RWPE1 (cell line): Measurements from ENCODE around the gene AFTPH.

Experiments used
- CTCF ChIA-PET: fragments of 350-600 bp; sonication (Branson Sonifier 250); formaldehyde crosslinking; extraction: SDS; loops from one replicate; lab custom pipeline; 2021; lab: Yijun Ruan, JAX
- POLR2A ChIA-PET: fragments of 400-600 bp; formaldehyde crosslinking; extraction: SDS; loops from one replicate; lab custom pipeline; 2020; ENCODE audit warnings: antibody characterized with exemption; ENCODE audit not compliant: low non-redundant PET; lab: Yijun Ruan, JAX
- DNase-seq: peaks from one replicate; pipeline ENCODE4 v3.0.0; 2012; ENCODE audit warnings: low spot score
- H3K27ac ChIP-seq: fragments of 450-650 bp; 2 replicates; pipeline ENCODE4 v1.5.1; 2017
- CTCF ChIP-seq: fragments of 450-650 bp; conservative IDR thresholded peaks from 2 replicates; pipeline ENCODE4 v1.5.1; 2017; ENCODE audit warnings: low read depth, mild to moderate bottlenecking

AFTPH gene

GRCh38 chr2:64599469-64599868 is 75.3 kb downstream of the AFTPH start:
- no peak for TF ChIP-seq CTCF
- POLR2A ChIA-PET, result interaction anchor here (0.6 kb wide), 1 partner anchor 121 kb away, joined by 3 read pairs; no protein-coding TSS in a partner anchor
- DNase-seq, result no peak
- H3K27ac ChIP-seq, result no peak overlapping the region
- CTCF ChIA-PET, result interaction anchor here (0.6 kb wide), 1 partner anchor 53 kb away, joined by 3 read pairs; no protein-coding TSS in a partner anchor

DNA sequence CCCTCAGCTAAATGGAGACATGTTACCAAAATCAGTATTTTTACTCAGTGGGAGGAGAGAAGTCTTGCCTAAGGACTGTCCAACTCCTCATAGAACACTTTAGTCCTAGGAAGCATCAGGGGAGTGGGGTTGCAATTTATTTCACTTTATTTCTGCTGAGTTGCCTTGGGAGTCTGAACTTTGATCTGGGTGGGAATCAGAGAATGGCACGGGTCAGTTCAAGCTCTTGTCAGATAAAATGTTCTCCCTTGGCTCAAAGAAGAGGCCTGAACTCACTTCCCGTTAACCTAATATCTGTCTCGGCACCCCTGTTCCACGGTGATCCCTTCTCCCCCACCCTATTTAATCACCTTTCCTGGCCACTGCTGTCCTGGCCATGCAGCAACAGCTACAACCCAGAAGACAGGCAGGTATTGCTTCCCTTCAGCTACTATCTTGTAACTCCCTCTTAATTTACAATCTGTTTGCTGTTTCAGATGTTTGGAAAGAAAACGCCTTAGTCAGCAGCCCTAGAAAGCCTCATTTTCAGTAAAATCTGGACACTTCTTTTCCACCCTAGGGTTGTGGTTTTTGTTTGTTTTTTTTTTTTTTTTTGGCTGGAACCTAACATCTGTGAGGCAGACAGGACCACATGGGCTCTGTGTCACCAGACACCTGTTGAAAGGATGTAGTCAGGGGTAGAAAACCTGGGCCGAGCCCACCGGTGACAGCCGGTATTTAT is 77.1 kb downstream of the AFTPH start:
- no peak for TF ChIP-seq CTCF
- no peak for DNase-seq
- ChIA-PET POLR2A (interaction anchor here (0.5 kb wide), 1 partner anchor 455 kb away, joined by 3 read pairs; the partner anchor contains the start of gene CEP68), CTCF (interaction anchor here (0.6 to 0.7 kb wide), 3 partner anchors 12 to 263 kb away, joined by 3 read pairs; no protein-coding TSS in a partner anchor)
- H3K27ac ChIP-seq, result no peak overlapping the region

DNA sequence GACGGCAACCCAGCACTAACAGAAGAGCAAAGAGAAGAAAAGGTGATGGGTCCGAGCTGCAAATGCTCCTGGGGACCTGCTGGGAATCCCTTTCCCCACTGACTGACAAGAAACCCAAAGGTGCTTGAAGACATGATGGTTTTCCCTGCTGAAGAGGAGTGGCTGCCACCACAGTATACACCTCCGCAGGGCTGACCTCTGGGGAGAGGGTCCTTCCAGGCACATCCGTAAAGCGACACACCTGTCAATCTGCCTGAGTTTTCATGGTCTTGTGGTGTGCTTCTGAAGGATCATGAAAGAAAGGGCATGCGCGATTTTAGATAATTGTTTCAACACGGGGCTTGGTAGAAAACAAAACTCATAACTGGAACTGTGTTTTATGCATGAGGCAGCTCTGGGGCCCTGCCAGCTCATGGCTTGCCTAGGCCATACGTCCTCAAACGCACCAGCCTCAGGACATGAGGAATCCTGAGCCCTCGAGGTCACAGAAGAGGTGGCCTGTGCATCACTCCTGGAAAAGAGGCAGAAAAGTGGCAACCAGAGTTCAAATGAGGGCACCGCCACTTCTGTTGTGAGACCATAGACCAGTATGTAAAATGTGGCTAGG is 77.8 kb downstream of the AFTPH start:
- no peak for TF ChIP-seq CTCF
- POLR2A ChIA-PET, result no interaction called here
- no peak for DNase-seq
- H3K27ac ChIP-seq, result no peak overlapping the region
- CTCF ChIA-PET, result interaction anchor here (0.6 kb wide), 1 partner anchor 185 kb away, joined by 3 read pairs; no protein-coding TSS in a partner anchor

DNA sequence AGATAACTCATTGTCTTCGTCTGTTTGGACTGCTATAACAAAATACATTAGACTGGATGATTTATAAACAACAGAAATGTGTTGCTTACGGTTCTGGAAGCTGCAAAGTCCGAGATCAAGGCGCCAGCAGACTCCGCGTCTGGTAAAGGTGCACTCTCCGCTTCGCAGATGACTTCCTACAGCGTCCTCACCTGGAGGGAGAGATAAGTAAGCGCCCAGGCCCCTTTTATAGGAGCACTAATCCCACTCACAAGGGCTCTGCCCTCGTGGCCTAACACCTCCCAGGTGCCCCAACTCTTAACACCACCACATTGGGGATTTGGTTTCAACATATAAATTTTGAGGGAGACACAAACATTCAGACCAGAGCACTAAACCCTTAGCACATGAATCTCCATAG is 78.3 kb downstream of the AFTPH start:
- no peak for TF ChIP-seq CTCF
- H3K27ac ChIP-seq, result no peak overlapping the region
- POLR2A ChIA-PET, result no interaction called here
- CTCF ChIA-PET, result no interaction called here
- DNase-seq, result no peak

GRCh38 chr2:64604155-64604554 is 80.0 kb downstream of the AFTPH start:
- H3K27ac ChIP-seq, result no peak overlapping the region
- ChIA-PET CTCF (no interaction called here), POLR2A (no interaction called here)
- no peak for DNase-seq
- TF ChIP-seq CTCF, result no peak

DNA sequence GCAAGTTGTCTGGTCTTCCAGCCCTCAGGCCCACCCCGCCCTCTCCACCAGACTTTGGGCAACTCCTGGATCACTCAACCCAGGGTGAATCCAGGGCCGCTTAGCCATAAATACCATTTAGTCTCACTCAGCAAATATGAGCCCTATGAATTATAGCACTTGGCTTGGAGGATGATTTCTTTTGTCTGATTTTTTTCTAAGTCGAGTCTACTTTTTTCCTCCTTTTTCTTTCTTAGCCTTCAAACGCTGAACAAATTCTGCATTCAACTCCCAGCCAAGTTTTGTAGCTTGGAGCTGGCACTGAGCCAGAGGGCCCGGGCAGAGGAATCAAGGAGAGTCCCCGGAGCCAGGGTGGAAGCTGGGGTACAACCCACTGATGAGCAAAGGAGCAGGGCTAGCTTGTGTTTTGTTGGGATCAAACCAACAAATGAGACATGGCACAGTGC is 80.9 kb downstream of the AFTPH start:
- ChIA-PET CTCF (interaction anchor here (0.6 to 1.6 kb wide), 2 partner anchors 41 to 149 kb away, joined by 3 to 4 read pairs; no protein-coding TSS in a partner anchor), POLR2A (interaction anchor here (0.6 to 0.8 kb wide), 2 partner anchors 12 to 39 kb away, joined by 5 to 6 read pairs; no protein-coding TSS in a partner anchor)
- H3K27ac ChIP-seq, result peak overlapping the region; percentile 19; the same call in 1 of the 2 replicates
- no peak for TF ChIP-seq CTCF
- no peak for DNase-seq
